ENCODE data around the gene ZBED4. TPM values are rescaled to one million over a fixed set of nuclear protein-coding genes. Genes with fewer than 3 reads are reported as not detected.

ZBED4 gene
- total RNA-seq, 1 donor from 2014 or later: 9.1 TPM

DNA sequence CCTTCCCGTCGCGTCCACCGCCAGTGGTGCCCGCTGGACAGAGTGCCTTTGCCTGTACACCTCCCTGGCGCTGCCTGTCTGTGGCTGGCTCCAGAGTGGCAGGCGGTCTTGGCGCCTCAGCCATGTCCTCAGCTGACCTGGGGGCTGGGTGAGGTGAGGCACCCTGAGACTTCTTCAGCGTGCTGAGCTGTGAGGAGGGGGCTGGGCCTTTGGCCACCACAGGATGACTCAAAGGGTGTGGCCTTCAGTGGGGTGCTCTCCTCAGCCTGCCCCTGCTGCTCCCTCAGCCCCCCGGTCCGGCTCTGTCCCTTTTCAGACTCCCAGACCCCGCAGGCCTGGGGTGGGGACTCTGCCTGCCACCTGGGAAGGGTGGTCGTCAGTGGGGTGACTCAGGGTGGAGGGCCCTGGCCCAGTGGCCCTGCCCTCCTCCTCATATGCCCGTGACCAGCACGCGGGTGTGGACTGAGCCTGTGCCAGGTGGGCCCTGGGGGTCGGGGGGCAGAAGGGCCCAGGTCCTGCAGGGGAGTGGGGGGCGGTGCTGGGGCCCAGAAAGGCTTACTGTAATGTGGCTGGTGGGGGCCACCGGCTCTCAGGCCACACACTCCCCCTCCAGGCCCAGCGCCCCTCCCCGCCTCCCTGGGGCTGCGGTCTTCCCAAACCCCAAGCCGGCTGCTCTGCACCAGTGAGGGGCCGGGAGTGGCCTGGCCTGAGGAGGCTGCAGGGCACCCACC is 80.7 kb downstream of the ZBED4 start:
- H3K36me3 ChIP-seq: no peaks in the 10 kb centered on the region
- no peak for DNase-seq (ENCODE audit: extremely low spot score in 2 of 2)
- no peaks in the 10 kb centered on the region for H3K9me3 ChIP-seq
- TF ChIP-seq, protein P1, sequence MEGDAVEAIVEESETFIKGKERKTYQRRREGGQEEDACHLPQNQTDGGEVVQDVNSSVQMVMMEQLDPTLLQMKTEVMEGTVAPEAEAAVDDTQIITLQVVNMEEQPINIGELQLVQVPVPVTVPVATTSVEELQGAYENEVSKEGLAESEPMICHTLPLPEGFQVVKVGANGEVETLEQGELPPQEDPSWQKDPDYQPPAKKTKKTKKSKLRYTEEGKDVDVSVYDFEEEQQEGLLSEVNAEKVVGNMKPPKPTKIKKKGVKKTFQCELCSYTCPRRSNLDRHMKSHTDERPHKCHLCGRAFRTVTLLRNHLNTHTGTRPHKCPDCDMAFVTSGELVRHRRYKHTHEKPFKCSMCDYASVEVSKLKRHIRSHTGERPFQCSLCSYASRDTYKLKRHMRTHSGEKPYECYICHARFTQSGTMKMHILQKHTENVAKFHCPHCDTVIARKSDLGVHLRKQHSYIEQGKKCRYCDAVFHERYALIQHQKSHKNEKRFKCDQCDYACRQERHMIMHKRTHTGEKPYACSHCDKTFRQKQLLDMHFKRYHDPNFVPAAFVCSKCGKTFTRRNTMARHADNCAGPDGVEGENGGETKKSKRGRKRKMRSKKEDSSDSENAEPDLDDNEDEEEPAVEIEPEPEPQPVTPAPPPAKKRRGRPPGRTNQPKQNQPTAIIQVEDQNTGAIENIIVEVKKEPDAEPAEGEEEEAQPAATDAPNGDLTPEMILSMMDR (IDR thresholded peaks at IDR 0.05): no peak
- H3K4me3 ChIP-seq: peak overlapping the region; percentile 47 to 67
- intact Hi-C loops (cut with DNase I): no loop called here
- peaks cover 70% of the 10 kb centered on the region for H3K4me1 ChIP-seq
- H3K27me3 ChIP-seq: no peaks in the 10 kb centered on the region
- H3K27ac ChIP-seq: peak overlapping the region; percentile 98

GRCh38 chr22:49934891-49935557 is 81.4 kb downstream of the ZBED4 start:
- Histone ChIP-seq H3K27ac (peak overlapping the region; percentile 98), H3K4me1 (peaks cover 66% of the 10 kb centered on the region), H3K36me3 (no peaks in the 10 kb centered on the region), H3K27me3 (no peaks in the 10 kb centered on the region), H3K4me3 (peak overlapping the region; percentile 47 to 67), H3K9me3 (no peaks in the 10 kb centered on the region)
- TF ChIP-seq, protein P1 (IDR thresholded peaks at IDR 0.05): no peak
- TF ChIP-seq POLR2AphosphoS5 (IDR thresholded peaks at IDR 0.05; ENCODE audit: insufficient read depth in 1 of 2, low read depth in 1 of 2): no peak
- no peak for TF ChIP-seq POLR2A (IDR thresholded peaks at IDR 0.05)
- intact Hi-C loops (cut with DNase I): loop anchor here (5.0 kb wide), 2 partner anchors 37 to 572 kb away; partner anchors contain the start of genes LMF2 and NCAPH2
- no peak for DNase-seq (ENCODE audit: extremely low spot score in 2 of 2)

GRCh38 chr22:49935561-49935960 is 81.9 kb downstream of the ZBED4 start:
- Histone ChIP-seq H3K9me3 (no peaks in the 10 kb centered on the region), H3K4me1 (peaks cover 62% of the 10 kb centered on the region), H3K27ac (peak overlapping the region; percentile 98), H3K4me3 (peak overlapping the region; percentile 47 to 67), H3K36me3 (no peaks in the 10 kb centered on the region), H3K27me3 (no peaks in the 10 kb centered on the region)
- no peak for DNase-seq (ENCODE audit: extremely low spot score in 2 of 2)
- no peak for TF ChIP-seq POLR2A (IDR thresholded peaks at IDR 0.05)
- TF ChIP-seq, protein P1 (IDR thresholded peaks at IDR 0.05): no peak
- no peak for TF ChIP-seq POLR2AphosphoS5 (IDR thresholded peaks at IDR 0.05; ENCODE audit: insufficient read depth in 1 of 2, low read depth in 1 of 2)
- intact Hi-C loops (cut with DNase I): loop anchor here (5.0 kb wide), 2 partner anchors 37 to 572 kb away; partner anchors contain the start of genes LMF2 and NCAPH2

GRCh38 chr22:49936018-49936972 is 82.7 kb downstream of the ZBED4 start:
- intact Hi-C loops (cut with DNase I): loop anchor here (2.0 to 5.0 kb wide), 3 partner anchors 25 to 571 kb away; partner anchors contain the start of genes LMF2, NCAPH2 and PIM3

More at GRCh38 chr22:49936018-49936972, 82.7 kb downstream of the ZBED4 start:
- Histone ChIP-seq H3K27me3 (no peaks in the 10 kb centered on the region), H3K9me3 (no peaks in the 10 kb centered on the region), H3K4me1 (peaks cover 54% of the 10 kb centered on the region), H3K27ac (peak overlapping the region; percentile 98), H3K36me3 (no peaks in the 10 kb centered on the region), H3K4me3 (peak overlapping the region; percentile 47 to 67)
- no peak for DNase-seq (ENCODE audit: extremely low spot score in 2 of 2)
- peak; percentile 36 to 87 for TF ChIP-seq POLR2AphosphoS5 (IDR thresholded peaks at IDR 0.05; ENCODE audit: insufficient read depth in 1 of 2, low read depth in 1 of 2)
- TF ChIP-seq POLR2A (IDR thresholded peaks at IDR 0.05): peak in 1 of 2 donors; percentile 47
- TF ChIP-seq, protein P1 (IDR thresholded peaks at IDR 0.05): no peak
